K562 (cell line): Measurements from ENCODE around the gene HNRNPK. TPM values are rescaled to one million over a fixed set of nuclear protein-coding genes. Genes with fewer than 3 reads are reported as not detected.
A peak's percentile ranks its signal among the peaks of the same experiment; 100 is the strongest.

ENCODE experiments used
- ATF4 ChIP-seq: fragments of 450-650 bp; formaldehyde crosslinking; IDR thresholded peaks from 2 replicates; pipeline ENCODE4 v1.4.0; 2022; ENCODE audit warnings: mild to moderate bottlenecking, moderate library complexity
- CHD1 ChIP-seq: fragments of 200-600 bp; sonication (generic); IDR thresholded peaks from one replicate; pipeline ENCODE4 v1.6.1; 2012; ENCODE audit warnings: mild to moderate bottlenecking, moderate library complexity, low read length, inconsistent platforms
- ESRRA ChIP-seq: fragments of 450-650 bp; IDR thresholded peaks from 2 replicates; pipeline ENCODE4 v1.6.1; 2014; ENCODE audit warnings: low read depth, mild to moderate bottlenecking, moderate library complexity, borderline replicate concordance
- FOXA3 ChIP-seq, 2 experiments: fragments of 450-650 bp in 1 of 2; sonication (generic) in 1 of 2; formaldehyde crosslinking; IDR thresholded peaks in 1 of 2; conservative IDR thresholded peaks in 1 of 2; 2 replicates each; pipeline versions ENCODE4 v1.4.0 to v1.8.0; 2020 to 2022; ENCODE audit warnings: mild to moderate bottlenecking in 2 of 2, missing genetic modification reagents in 1 of 2
- GATAD2B ChIP-seq: fragments of 450-650 bp; IDR thresholded peaks from 2 replicates; pipeline ENCODE4 v1.6.1; 2017; ENCODE audit warnings: mild to moderate bottlenecking, borderline replicate concordance
- HDAC2 ChIP-seq: fragments of 450-650 bp; IDR thresholded peaks from 2 replicates; pipeline ENCODE4 v1.6.1; 2016; ENCODE audit warnings: mild to moderate bottlenecking
- ILK ChIP-seq: fragments of 450-650 bp; IDR thresholded peaks from 2 replicates; pipeline ENCODE4 v1.6.1; 2016; ENCODE audit warnings: missing genetic modification characterization, low read depth, mild to moderate bottlenecking, missing compliant biosample characterization, moderate library complexity, borderline replicate concordance
- NELFE ChIP-seq: IDR thresholded peaks from 2 replicates; pipeline ENCODE4 v1.6.1; 2011; ENCODE audit warnings: mild to moderate bottlenecking; ENCODE audit not compliant: insufficient read depth, insufficient read length
- NFE2 ChIP-seq: IDR thresholded peaks from 2 replicates; pipeline ENCODE4 v1.6.1; 2014; ENCODE audit warnings: antibody characterized with exemption, low read depth
- RREB1 ChIP-seq: fragments of 250-450 bp; sonication (Bioruptor Pico); IDR thresholded peaks from 2 replicates; pipeline ENCODE4 v1.4.0; 2020
- SMAD3 ChIP-seq: fragments of 450-650 bp; formaldehyde crosslinking; conservative IDR thresholded peaks from 2 replicates; pipeline ENCODE4 v1.4.0; 2020; ENCODE audit warnings: mild to moderate bottlenecking
- SMARCA5 ChIP-seq: fragments of 450-650 bp; IDR thresholded peaks from 2 replicates; pipeline ENCODE4 v1.6.1; 2016
- TEAD1 ChIP-seq, 2 experiments: fragments of 450-650 bp in 1 of 2; sonication (generic) in 1 of 2; formaldehyde crosslinking; IDR thresholded peaks; 2 replicates each; pipeline versions ENCODE4 v1.4.0 to v1.8.0; 2020 to 2022; ENCODE audit warnings: mild to moderate bottlenecking in 2 of 2, missing genetic modification reagents in 1 of 2
- TGIF2 ChIP-seq: sonication (generic); formaldehyde crosslinking; IDR thresholded peaks from 2 replicates; pipeline ENCODE4 v1.8.1; 2022; ENCODE audit warnings: mild to moderate bottlenecking, missing genetic modification reagents, moderate library complexity
- U2AF1 ChIP-seq: fragments of 200-400 bp; formaldehyde crosslinking; optimal IDR thresholded peaks from 2 replicates; pipeline ENCODE3; 2017; ENCODE audit warnings: mild to moderate bottlenecking, low read depth, low read length, moderate library complexity
- ZNF3 ChIP-seq: fragments of 250-450 bp; sonication (Bioruptor Pico); IDR thresholded peaks from 2 replicates; pipeline ENCODE4 v1.5.0; 2021; ENCODE audit warnings: mild to moderate bottlenecking, moderate library complexity
- polyA plus RNA-seq, 8 experiments: library from polyadenylated mRNA; depleted of rRNA in 4 of 8; stranded (reverse) in 5 of 8; unstranded in 3 of 8; fragments of >200 nt; fragmentation: Nextera tagmentation in 2 of 8; fragmentation: Illumina TruSeq in 1 of 8; extraction: Ambion mirVana in 2 of 8; extraction: Trizol in 1 of 8; gene quantifications; 2 replicates each; pipeline versions ENCODE4 v1.2.1 to v1.2.3, GENCODE V29; 2011 to 2014; ENCODE audit warnings: inconsistent platforms in 1 of 8, missing spikeins in 1 of 8
- total RNA-seq, 7 experiments: library from RNA; depleted of rRNA in 6 of 7; stranded (reverse); fragments of >200 nt in 6 of 7; fragmentation: Illumina TruSeq in 2 of 7; extraction: Trizol in 2 of 7; gene quantifications; 2 replicates each; pipeline versions ENCODE4 v1.2.1 to v1.2.3, GENCODE V29; 2011 to 2021; ENCODE audit warnings: low replicate concordance in 1 of 7
- TF ChIP-seq, protein P1 (sequence below): fragments of 450-650 bp; formaldehyde crosslinking; IDR thresholded peaks from 2 replicates; pipeline ENCODE4 v1.4.0; 2020; ENCODE audit warnings: mild to moderate bottlenecking, moderate library complexity
- TF ChIP-seq, protein P2 (sequence below): fragments of 250-450 bp; sonication (Bioruptor Pico); IDR thresholded peaks from 2 replicates; pipeline ENCODE4 v1.6.1; 2021; ENCODE audit warnings: mild to moderate bottlenecking

Gene HNRNPK
- total and polyA plus RNA-seq, 9 of the 15 experiments (the other 6 are each of a cell fraction or from before 2014, with no cell fraction given) = 224 to 883 (median 618) TPM

DNA sequence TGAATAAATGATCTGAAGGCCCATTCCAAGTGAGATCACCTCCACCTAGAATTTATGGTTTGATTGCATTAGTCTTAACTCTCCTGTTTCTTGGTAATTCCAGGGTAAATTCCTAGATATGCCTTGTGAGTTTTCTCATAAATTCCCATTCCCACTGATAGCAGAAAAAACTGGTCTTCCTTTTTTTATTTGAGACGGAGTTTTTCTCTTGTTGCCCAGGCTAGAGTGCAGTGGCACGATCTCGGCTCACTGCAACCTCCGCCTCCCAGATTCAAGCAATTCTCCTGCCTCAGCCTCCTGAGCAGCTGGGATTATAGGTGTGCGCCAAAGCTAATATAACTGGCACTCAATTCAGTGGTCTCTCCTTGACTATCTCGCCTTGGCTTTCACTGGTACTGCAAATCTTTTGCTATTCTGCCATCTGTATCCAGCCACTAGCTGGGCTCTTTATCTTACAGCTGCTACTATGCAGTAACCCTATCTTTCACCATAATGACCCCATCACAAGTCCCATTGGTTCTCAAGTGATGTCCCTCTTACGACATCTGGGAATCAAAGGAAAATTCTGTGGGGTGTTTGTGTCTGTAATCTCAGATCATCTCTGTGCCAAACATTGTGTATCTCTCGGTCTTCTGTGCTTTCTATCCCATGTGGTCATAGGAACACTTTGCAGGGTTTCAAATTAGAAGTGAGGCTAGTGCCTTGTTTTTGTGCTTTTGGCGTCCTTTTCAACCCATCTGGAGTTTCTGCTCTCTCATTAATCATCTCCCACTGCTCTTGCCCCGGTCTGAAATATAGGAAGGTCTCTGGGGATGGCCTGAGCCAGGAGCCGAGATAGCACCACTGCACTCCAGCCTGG, 14.4 kb downstream of the HNRNPK start (continued):
- no peak for TF ChIP-seq GATAD2B
- no peak for TF ChIP-seq NFE2
- TF ChIP-seq ILK = no peak
- TF ChIP-seq, protein P1, sequence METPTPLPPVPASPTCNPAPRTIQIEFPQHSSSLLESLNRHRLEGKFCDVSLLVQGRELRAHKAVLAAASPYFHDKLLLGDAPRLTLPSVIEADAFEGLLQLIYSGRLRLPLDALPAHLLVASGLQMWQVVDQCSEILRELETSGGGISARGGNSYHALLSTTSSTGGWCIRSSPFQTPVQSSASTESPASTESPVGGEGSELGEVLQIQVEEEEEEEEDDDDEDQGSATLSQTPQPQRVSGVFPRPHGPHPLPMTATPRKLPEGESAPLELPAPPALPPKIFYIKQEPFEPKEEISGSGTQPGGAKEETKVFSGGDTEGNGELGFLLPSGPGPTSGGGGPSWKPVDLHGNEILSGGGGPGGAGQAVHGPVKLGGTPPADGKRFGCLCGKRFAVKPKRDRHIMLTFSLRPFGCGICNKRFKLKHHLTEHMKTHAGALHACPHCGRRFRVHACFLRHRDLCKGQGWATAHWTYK = no peak
- TF ChIP-seq HDAC2 = no peak
- no peak for TF ChIP-seq CHD1
- no peak for TF ChIP-seq SMARCA5
- no peak for TF ChIP-seq NELFE
- TF ChIP-seq SMAD3 (CRISPR knock-in tag) = 0 out of 2 replicates have a peak, but pooled peaks have one; percentile 11
- no peak for TF ChIP-seq FOXA3 (CRISPR knock-in tag; conservative IDR thresholded peaks at IDR 0.05 in 1 of 2, IDR thresholded peaks at IDR 0.05 in 1 of 2)
- TF ChIP-seq, protein P2, sequence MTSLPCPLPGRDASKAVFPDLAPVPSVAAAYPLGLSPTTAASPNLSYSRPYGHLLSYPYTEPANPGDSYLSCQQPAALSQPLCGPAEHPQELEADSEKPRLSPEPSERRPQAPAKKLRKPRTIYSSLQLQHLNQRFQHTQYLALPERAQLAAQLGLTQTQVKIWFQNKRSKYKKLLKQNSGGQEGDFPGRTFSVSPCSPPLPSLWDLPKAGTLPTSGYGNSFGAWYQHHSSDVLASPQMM (CRISPR knock-in tag) = no peak
- TF ChIP-seq U2AF1 = no peak
- no peak for TF ChIP-seq ZNF3 (CRISPR knock-in tag)
- TF ChIP-seq TEAD1 (CRISPR knock-in tag; IDR thresholded peaks at IDR 0.05) = no peak
- no peak for TF ChIP-seq ESRRA
- TF ChIP-seq ATF4 (CRISPR knock-in tag) = 0 out of 2 replicates have a peak, but pooled peaks have one; percentile 5
- TF ChIP-seq RREB1 = no peak
- TF ChIP-seq TGIF2 (CRISPR knock-in tag) = no peak
